Esophagus muscularis mucosa (tissue), 4 donors: ENCODE results near the gene NKAIN2.

Experiments used
- EP300 ChIP-seq: sonication (generic); formaldehyde crosslinking; IDR thresholded peaks from one replicate; pipeline ENCODE4 v1.6.1; 2017; ENCODE audit warnings: antibody characterized with exemption
- POLR2A ChIP-seq: fragments of 450-650 bp; IDR thresholded peaks from one replicate; pipeline ENCODE4 v1.6.1; 2017; ENCODE audit warnings: antibody characterized with exemption, moderate library complexity, mild to moderate bottlenecking, low read depth
- POLR2AphosphoS5 ChIP-seq, 2 donors: sonication (generic); formaldehyde crosslinking; IDR thresholded peaks; one replicate each; pipeline ENCODE4 v1.6.1; 2017; ENCODE audit warnings: antibody characterized with exemption in 2 of 2
- TF ChIP-seq, protein P1 (sequence below), 3 experiments: fragments of 200-600 bp in 2 of 3; fragments of 450-650 bp in 1 of 3; sonication (generic) in 2 of 3; IDR thresholded peaks; one replicate each; pipeline ENCODE4 v1.5.1; 2017 to 2019; ENCODE audit warnings: antibody characterized with exemption in 3 of 3, mild to moderate bottlenecking in 2 of 3, moderate library complexity in 1 of 3

DNA sequence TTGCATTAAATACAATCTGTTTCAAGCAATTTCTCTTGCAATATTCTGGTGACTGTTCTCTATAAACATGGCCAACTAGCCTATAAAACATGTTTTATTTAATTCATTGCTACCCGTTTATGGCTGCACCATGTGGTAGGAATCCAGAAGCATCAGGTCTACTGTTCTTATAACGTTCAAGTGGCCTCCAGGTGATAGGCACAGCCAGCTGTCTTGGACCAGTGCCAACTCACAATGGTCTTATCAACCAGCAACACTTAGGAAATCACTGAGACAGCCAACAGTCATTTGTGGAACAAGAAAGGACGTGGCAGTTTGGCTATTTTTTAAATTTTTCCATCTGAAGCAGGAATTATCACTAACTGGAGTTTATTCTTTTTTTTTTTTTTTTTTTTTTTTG is 193.6 kb downstream of the NKAIN2 start:
- TF ChIP-seq, protein P1, sequence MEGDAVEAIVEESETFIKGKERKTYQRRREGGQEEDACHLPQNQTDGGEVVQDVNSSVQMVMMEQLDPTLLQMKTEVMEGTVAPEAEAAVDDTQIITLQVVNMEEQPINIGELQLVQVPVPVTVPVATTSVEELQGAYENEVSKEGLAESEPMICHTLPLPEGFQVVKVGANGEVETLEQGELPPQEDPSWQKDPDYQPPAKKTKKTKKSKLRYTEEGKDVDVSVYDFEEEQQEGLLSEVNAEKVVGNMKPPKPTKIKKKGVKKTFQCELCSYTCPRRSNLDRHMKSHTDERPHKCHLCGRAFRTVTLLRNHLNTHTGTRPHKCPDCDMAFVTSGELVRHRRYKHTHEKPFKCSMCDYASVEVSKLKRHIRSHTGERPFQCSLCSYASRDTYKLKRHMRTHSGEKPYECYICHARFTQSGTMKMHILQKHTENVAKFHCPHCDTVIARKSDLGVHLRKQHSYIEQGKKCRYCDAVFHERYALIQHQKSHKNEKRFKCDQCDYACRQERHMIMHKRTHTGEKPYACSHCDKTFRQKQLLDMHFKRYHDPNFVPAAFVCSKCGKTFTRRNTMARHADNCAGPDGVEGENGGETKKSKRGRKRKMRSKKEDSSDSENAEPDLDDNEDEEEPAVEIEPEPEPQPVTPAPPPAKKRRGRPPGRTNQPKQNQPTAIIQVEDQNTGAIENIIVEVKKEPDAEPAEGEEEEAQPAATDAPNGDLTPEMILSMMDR (IDR thresholded peaks at IDR 0.05): no peak
- no peak for TF ChIP-seq EP300
- no peak for TF ChIP-seq POLR2AphosphoS5 (IDR thresholded peaks at IDR 0.05)
- TF ChIP-seq POLR2A: no peak
